Keratinocyte (primary cell): ENCODE results near the gene ANKS1B. TPM values are rescaled to one million over a fixed set of nuclear protein-coding genes. Genes with fewer than 3 reads are reported as not detected.

Experiments
- DNase-seq: peaks from one replicate; pipeline ENCODE4 v3.0.0-alpha.2; 2011; ENCODE audit warnings: low read depth, missing footprints, low spot score
- FAIRE-seq: peaks from 2 replicates; lab custom pipeline; 2011; peaks lifted over from hg19 to GRCh38; lab: Jason Lieb, UNC
- H2AFZ ChIP-seq: 2 replicates; pipeline ENCODE4 v1.6.0; 2012; ENCODE audit warnings: low read length, control low read depth, inconsistent platforms; ENCODE audit not compliant: control insufficient read depth
- H3K27ac ChIP-seq: 2 replicates; pipeline ENCODE4 v1.5.1; 2011; ENCODE audit warnings: low read length; ENCODE audit not compliant: control insufficient read depth, insufficient read depth
- H3K27me3 ChIP-seq: 3 replicates; pipeline ENCODE4 v1.6.0; 2011; ENCODE audit warnings: low read length; ENCODE audit not compliant: control insufficient read depth, insufficient read depth; ENCODE audit errors: extremely low read depth
- H3K36me3 ChIP-seq, 2 experiments: 2 replicates in 1 of 2; 3 replicates in 1 of 2; pipeline ENCODE4 v1.5.1; 2011; ENCODE audit warnings: low read length in 2 of 2, mild to moderate bottlenecking in 1 of 2; ENCODE audit not compliant: control insufficient read depth in 2 of 2, insufficient read depth in 2 of 2; ENCODE audit errors: extremely low read depth in 1 of 2
- H3K4me1 ChIP-seq: 3 replicates; pipeline ENCODE4 v1.5.1; 2011; ENCODE audit warnings: low read length; ENCODE audit not compliant: control insufficient read depth, insufficient read depth; ENCODE audit errors: extremely low read depth
- H3K4me2 ChIP-seq: 3 replicates; pipeline ENCODE4 v1.6.0; 2011; ENCODE audit warnings: low read depth, low read length; ENCODE audit not compliant: control insufficient read depth, insufficient read depth; ENCODE audit errors: extremely low read depth
- H3K4me3 ChIP-seq, 3 experiments: fragments of 200-600 bp in 1 of 3; sonication (generic) in 1 of 3; 2 replicates in 2 of 3; 3 replicates in 1 of 3; pipeline ENCODE4 v1.5.1; 2011 to 2016; ENCODE audit warnings: low read length in 3 of 3, mild to moderate bottlenecking in 3 of 3, control low read depth in 2 of 3, inconsistent platforms in 1 of 3, low read depth in 1 of 3, mixed read lengths in 1 of 3, mixed run types in 1 of 3, moderate library complexity in 1 of 3; ENCODE audit not compliant: control insufficient read depth in 2 of 3, insufficient read depth in 2 of 3; ENCODE audit errors: extremely low read depth in 1 of 3
- H3K79me2 ChIP-seq: 2 replicates; pipeline ENCODE4 v1.6.0; 2012; ENCODE audit warnings: low read length; ENCODE audit not compliant: control insufficient read depth, insufficient read depth
- H3K9ac ChIP-seq: 3 replicates; pipeline ENCODE4 v1.6.0; 2011; ENCODE audit warnings: low read length; ENCODE audit not compliant: control insufficient read depth, insufficient read depth; ENCODE audit errors: extremely low read depth
- H3K9me1 ChIP-seq: 3 replicates; pipeline ENCODE4 v1.6.0; 2011; ENCODE audit warnings: low read length; ENCODE audit not compliant: control insufficient read depth, insufficient read depth; ENCODE audit errors: extremely low read depth
- H3K9me3 ChIP-seq: 2 replicates; pipeline ENCODE4 v1.5.1; 2012; ENCODE audit warnings: low read depth, low read length; ENCODE audit not compliant: control insufficient read depth
- H4K20me1 ChIP-seq: 3 replicates; pipeline ENCODE4 v1.6.0; 2011; ENCODE audit warnings: low read length; ENCODE audit not compliant: control insufficient read depth, insufficient read depth; ENCODE audit errors: extremely low read depth
- EZH2 ChIP-seq: IDR thresholded peaks from one replicate; pipeline ENCODE4 v1.6.1; 2012; ENCODE audit warnings: inconsistent platforms, mild to moderate bottlenecking, low read length, moderate library complexity
- dilution Hi-C: fragments of 300-500 bp; cut with MboI; formaldehyde crosslinking; loops from one replicate; pipeline ENCODE4 v1.7.0; 2020; ENCODE audit warnings: low sequenced_read_pairs; ENCODE audit not compliant: extremely low pct_ligation_motif_present
- polyA plus RNA-seq, 5 experiments: library from polyadenylated mRNA; depleted of rRNA in 3 of 5; stranded (reverse) in 3 of 5; stranded (forward) in 1 of 5; unstranded in 1 of 5; fragments of >200 nt; gene quantifications; 1 replicate in 1 of 5; 2 replicates in 3 of 5; 3 replicates in 1 of 5; pipeline versions ENCODE4 v1.2.1 to v1.2.3, GENCODE V29; 2011 to 2012; ENCODE audit warnings: missing spikeins in 2 of 5, low read depth in 1 of 5, low replicate concordance in 1 of 5
- TF ChIP-seq, protein P1 (sequence below), 3 experiments: IDR thresholded peaks in 1 of 3; conservative IDR thresholded peaks in 1 of 3; optimal IDR thresholded peaks in 1 of 3; 2 replicates in 2 of 3; 3 replicates in 1 of 3; pipeline versions ENCODE3 to v1.5.1; 2011; ENCODE audit warnings: low read length in 3 of 3, mild to moderate bottlenecking in 3 of 3, moderate library complexity in 2 of 3, control low read depth in 1 of 3, inconsistent platforms in 1 of 3; ENCODE audit not compliant: insufficient read depth in 2 of 3; ENCODE audit errors: extremely low read depth in 1 of 3

ANKS1B gene
- polyA plus RNA-seq, 1 donor (not counting 4 experiments of a cell fraction or from before 2014, with no cell fraction given): not detected

DNA sequence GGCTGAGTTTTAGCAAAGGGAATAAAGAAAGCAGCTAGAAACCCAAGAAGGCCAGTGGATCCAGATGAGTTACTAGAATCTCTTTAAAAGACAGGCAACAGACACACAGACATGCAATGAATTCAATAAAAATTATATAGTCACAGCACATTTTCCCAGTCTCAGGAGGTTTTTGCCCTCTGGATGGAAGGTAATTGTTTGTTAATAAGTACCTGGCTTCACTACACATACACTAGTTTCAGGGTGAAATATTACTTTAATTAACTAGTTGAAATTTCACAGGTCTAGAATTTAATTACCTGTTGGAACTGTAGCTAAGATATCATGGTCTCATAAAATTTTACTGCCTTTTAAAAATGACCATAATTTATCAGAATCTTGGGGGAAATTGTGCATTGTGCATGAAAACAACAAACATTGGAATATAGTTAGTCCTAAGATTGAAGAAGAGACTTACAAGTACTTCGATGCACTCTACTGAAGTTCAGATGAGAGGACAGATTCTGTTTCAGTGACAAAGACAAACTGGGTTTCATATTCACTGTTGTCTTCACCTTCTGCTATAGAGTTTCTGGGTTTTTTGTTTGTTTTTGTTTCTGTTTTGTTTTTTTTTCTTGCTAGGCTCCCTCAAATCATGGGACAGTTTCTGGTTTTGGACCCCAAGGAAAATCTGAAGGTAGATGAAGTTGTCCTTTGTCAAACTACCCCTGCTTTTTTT is 614.2 kb downstream of the ANKS1B start:
- Histone ChIP-seq H3K4me3 (no peak overlapping the region), H2AFZ (no peak overlapping the region), H3K4me2 (no peak overlapping the region), H3K9me3 (no peaks in the 10 kb centered on the region), H3K4me1 (no peaks in the 10 kb centered on the region), H3K9ac (no peak overlapping the region), H3K36me3 (no peaks in the 10 kb centered on the region), H3K27ac (no peak overlapping the region), H3K9me1 (no peaks in the 10 kb centered on the region), H3K27me3 (no peaks in the 10 kb centered on the region), H3K79me2 (no peaks in the 10 kb centered on the region), H4K20me1 (no peaks in the 10 kb centered on the region)
- no peak for FAIRE-seq
- TF ChIP-seq, protein P1, sequence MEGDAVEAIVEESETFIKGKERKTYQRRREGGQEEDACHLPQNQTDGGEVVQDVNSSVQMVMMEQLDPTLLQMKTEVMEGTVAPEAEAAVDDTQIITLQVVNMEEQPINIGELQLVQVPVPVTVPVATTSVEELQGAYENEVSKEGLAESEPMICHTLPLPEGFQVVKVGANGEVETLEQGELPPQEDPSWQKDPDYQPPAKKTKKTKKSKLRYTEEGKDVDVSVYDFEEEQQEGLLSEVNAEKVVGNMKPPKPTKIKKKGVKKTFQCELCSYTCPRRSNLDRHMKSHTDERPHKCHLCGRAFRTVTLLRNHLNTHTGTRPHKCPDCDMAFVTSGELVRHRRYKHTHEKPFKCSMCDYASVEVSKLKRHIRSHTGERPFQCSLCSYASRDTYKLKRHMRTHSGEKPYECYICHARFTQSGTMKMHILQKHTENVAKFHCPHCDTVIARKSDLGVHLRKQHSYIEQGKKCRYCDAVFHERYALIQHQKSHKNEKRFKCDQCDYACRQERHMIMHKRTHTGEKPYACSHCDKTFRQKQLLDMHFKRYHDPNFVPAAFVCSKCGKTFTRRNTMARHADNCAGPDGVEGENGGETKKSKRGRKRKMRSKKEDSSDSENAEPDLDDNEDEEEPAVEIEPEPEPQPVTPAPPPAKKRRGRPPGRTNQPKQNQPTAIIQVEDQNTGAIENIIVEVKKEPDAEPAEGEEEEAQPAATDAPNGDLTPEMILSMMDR (optimal IDR thresholded peaks at IDR 0.05 in 1 of 3, IDR thresholded peaks at IDR 0.05 in 1 of 3, conservative IDR thresholded peaks at IDR 0.05 in 1 of 3; ENCODE audit: extremely low read depth in 1 of 3, insufficient read depth in 2 of 3, low read length in 3 of 3): no peak
- TF ChIP-seq EZH2: no peak
- dilution Hi-C loops: no loop called here
- DNase-seq: no peak

DNA sequence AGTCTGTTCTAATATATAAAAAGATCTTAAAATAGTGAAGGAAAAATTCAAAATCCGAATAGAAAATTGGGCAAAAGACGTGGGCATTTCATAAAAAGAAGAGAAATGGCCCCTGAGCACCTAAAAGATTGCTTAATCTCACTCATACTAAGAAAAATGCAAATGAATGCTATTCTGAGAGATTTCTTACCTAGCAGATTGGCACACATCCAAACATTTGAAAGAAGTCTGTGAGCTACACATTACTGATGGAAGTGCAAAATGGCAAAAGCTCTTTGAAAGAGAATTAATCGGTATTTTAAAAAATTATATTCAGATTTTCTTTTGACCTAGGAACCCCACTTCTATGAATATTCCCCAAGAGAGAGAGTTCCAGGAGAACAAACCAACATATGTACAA is 617.6 kb downstream of the ANKS1B start:
- no peak overlapping the region for H3K27ac ChIP-seq
- no peaks in the 10 kb centered on the region for H3K9me1 ChIP-seq
- H3K4me3 ChIP-seq: no peak overlapping the region
- TF ChIP-seq, protein P1 (optimal IDR thresholded peaks at IDR 0.05 in 1 of 3, IDR thresholded peaks at IDR 0.05 in 1 of 3, conservative IDR thresholded peaks at IDR 0.05 in 1 of 3; ENCODE audit: extremely low read depth in 1 of 3, insufficient read depth in 2 of 3, low read length in 3 of 3): no peak
- no peak for TF ChIP-seq EZH2
- H2AFZ ChIP-seq: no peak overlapping the region
- no peaks in the 10 kb centered on the region for H3K27me3 ChIP-seq
- no peaks in the 10 kb centered on the region for H3K4me1 ChIP-seq
- no peaks in the 10 kb centered on the region for H4K20me1 ChIP-seq
- no peak overlapping the region for H3K9ac ChIP-seq
- dilution Hi-C loops: no loop called here
- no peaks in the 10 kb centered on the region for H3K9me3 ChIP-seq
- DNase-seq: no peak
- no peaks in the 10 kb centered on the region for H3K79me2 ChIP-seq
- H3K4me2 ChIP-seq: no peak overlapping the region
- H3K36me3 ChIP-seq: no peaks in the 10 kb centered on the region
- FAIRE-seq: no peak
